GM18907 (cell line): ENCODE data around the gene ATAD1.

Experiments used
- ATAC-seq: cut with Tn5 transposase; IDR thresholded peaks from one replicate; pipeline ENCODE4 v1.9.1; 2021; ENCODE audit warnings: mild to moderate bottlenecking, moderate library complexity; ENCODE audit not compliant: unreplicated experiment

The ATAD1 gene

GRCh38 chr10:87722716-87723115 is 95.3 kb downstream of the ATAD1 start:
- no peak for ATAC-seq

GRCh38 chr10:87721781-87722180 is 96.2 kb downstream of the ATAD1 start:
- no peak for ATAC-seq

GRCh38 chr10:87720665-87721064 is 97.4 kb downstream of the ATAD1 start:
- ATAC-seq = no peak

- no peak for ATAC-seq
Measured at GRCh38 chr10:87716348-87716670, 101.7 kb downstream of the ATAD1 start.

DNA sequence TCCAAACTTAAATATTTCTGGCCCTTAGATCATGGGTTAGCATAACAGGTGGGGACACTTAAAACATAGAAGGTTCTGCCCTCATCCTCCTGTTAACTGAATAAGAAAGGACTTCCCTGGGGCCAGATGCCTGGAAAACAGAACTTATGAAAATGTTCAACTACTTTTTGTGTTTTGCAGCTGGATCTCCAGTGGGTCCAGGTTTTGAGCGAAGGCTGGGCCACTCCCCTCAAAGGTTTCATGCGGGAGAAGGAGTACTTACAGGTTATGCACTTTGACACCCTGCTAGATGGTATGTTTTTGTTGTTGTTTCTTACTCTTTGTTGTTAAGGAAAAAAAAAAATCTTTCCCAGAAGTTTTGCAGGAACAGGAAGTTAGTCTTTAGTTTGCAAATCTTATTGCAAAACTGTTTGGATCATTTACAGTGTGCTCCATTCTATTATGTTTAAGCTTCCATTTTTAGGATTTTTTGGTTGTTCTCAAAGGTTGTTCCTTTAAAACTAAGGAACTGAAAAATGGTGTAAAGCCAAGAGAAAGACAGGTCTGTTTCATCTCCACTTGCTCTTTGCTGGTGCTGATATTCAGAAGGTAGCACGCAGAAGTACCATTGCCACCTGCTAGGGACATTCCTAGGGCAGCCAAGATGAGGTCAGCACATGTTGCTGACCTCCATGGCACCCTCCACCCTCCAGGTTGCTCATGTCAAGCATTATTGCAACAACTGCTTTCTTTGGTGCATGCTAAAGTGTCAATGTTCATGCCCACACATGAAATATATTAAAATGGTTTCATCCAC is 102.3 kb downstream of the ATAD1 start:
- no peak for ATAC-seq

DNA sequence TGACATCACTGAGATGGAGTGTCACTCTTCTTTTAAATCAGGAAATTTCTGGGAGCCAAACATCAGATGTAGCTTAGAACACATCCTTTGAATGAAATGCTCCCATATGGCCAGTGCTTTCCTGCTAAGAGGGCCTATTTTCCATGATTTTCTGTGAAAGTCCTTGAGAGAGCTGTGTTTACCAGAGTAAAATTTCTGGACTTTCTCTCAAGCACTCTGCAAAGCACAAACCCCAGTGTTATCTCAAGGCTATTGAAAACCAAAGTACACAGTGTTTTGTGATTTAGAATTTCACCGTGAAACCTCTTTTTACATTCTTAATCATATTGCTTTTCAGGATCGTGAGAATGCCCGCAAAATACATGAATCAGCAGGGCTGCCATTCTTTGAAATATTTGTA is 104.3 kb downstream of the ATAD1 start:
- ATAC-seq = no peak

- no peak for ATAC-seq
Measured at GRCh38 chr10:87712913-87713616, 105.0 kb downstream of the ATAD1 start.

DNA sequence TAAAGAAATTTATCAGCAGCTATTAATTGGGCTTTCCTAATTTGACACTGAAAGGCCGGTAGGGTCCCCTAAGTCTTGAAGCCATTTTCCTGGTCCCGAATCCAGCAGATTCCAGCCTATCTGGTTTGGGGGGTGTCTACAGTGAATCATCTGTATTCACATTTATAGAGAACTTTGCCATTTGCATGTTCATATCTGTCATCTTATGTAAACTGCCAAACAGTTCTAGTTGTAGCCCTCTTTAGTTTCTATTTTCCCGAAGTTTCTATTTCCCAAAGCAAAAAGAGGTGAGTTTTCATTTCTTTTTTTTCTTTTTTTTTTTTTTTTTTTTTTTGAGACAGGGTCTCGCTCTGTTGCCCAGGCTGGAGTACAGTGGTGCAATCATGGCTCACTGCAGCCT is 110.8 kb downstream of the ATAD1 start:
- ATAC-seq = no peak

GRCh38 chr10:87706731-87707130 is 111.3 kb downstream of the ATAD1 start:
- ATAC-seq = no peak

GRCh38 chr10:87705339-87705738 is 112.7 kb downstream of the ATAD1 start:
- ATAC-seq = no peak

GRCh38 chr10:87703771-87704170 is 114.3 kb downstream of the ATAD1 start:
- ATAC-seq = no peak

GRCh38 chr10:87702973-87703294 is 115.1 kb downstream of the ATAD1 start:
- no peak for ATAC-seq

GRCh38 chr10:87702260-87702972 is 115.6 kb downstream of the ATAD1 start:
- no peak for ATAC-seq
